ENCODE measurements around the gene DPCD. TPM values are rescaled to one million over a fixed set of nuclear protein-coding genes. Genes with fewer than 3 reads are reported as not detected.

DPCD gene
- total RNA-seq, 4 donors from 2014 or later: 13.8 to 24.2 (median 18.1) TPM

DNA sequence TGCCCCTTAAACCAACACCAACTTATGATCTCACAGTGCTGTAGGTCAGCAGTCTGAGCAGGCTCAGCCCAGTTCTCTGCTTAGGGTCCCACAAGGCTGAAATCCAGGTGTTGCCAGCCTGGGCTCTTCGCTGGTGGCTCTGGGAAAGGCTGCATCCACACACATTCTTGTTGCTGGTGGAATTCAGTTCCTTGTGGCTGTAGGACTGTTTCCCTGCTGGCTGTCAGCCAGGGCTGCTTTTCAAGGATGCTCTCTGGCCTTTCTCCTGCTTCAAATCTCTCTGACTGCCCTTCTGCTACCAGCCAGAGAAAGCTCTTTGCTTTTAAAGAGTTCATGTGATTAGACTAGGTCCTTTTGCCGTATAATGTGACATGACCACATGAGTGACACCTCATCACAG is 15.3 kb upstream of the DPCD start:
- Histone ChIP-seq H3K27me3 (peaks cover 0 to 32% (median 21%) of the 10 kb centered on the region in 4 donors), H3K4me3 (no peak overlapping the region), H3K9me3 (peaks cover 0 to 14% (median 11%) of the 10 kb centered on the region in 4 donors), H3K36me3 (peaks cover 0 to 18% (median 6%) of the 10 kb centered on the region in 4 donors), H3K27ac (replicated peaks in 1 of 4) (no peak overlapping the region), H3K4me1 (peaks cover 16 to 22% (median 20%) of the 10 kb centered on the region in 4 donors)
- no peak for DNase-seq (ENCODE audit: extremely low spot score)
- TF ChIP-seq POLR2A (IDR thresholded peaks at IDR 0.05; ENCODE audit: low read depth) (no peak), EP300 (IDR thresholded peaks at IDR 0.05) (no peak)
- TF ChIP-seq, protein P1, sequence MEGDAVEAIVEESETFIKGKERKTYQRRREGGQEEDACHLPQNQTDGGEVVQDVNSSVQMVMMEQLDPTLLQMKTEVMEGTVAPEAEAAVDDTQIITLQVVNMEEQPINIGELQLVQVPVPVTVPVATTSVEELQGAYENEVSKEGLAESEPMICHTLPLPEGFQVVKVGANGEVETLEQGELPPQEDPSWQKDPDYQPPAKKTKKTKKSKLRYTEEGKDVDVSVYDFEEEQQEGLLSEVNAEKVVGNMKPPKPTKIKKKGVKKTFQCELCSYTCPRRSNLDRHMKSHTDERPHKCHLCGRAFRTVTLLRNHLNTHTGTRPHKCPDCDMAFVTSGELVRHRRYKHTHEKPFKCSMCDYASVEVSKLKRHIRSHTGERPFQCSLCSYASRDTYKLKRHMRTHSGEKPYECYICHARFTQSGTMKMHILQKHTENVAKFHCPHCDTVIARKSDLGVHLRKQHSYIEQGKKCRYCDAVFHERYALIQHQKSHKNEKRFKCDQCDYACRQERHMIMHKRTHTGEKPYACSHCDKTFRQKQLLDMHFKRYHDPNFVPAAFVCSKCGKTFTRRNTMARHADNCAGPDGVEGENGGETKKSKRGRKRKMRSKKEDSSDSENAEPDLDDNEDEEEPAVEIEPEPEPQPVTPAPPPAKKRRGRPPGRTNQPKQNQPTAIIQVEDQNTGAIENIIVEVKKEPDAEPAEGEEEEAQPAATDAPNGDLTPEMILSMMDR (IDR thresholded peaks at IDR 0.05): no peak
- 100% methylated on average over 2 of the region's 2 CpGs for WGBS
- intact Hi-C loops (cut with DNase I): no loop called here

DNA sequence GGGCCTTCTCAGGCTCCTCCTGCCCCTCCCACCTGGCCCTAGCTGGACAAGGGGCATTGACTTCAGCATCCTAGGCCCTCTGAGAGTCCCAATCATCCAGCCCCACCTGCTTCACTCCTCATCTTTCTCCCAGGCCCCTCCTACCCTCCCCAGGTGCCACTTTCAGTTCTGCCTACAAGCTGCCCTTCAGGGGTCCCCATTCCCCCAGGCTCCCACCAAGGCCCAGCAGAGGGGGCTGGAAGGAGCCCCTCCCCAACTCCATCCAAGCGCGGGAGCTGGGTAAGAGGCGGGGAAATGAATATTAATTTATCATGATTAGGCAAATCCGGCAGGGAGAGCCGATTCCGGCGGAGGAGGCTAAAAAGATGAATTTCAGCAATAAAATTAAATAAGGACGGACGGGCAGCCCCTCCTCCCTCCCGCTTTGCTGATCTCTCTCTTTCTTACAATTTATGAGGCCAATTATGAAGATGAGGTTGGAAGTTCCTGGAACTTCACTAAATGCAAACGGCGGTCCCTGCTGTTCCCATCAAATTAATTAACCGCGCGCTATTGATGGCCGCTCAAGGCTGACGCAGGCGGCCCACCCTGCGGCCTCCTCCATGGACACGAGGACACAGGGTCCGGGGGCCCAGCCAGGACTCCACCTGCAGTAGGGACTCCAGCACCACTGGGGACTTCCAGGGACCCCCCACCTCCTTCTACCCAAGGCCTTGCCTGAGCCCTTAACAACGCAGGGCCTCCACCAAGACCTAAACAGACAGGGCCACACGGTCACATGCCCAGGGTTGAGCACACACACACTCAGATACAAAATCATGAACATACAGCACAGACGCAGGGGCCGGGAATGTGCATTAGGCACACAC is 14.0 kb upstream of the DPCD start:
- peaks cover 16 to 22% (median 20%) of the 10 kb centered on the region in 4 donors for H3K4me1 ChIP-seq
- DNase-seq (ENCODE audit: extremely low spot score): no peak
- WGBS: 87% methylated on average over 21 of the region's 25 CpGs
- H3K27me3 ChIP-seq: peaks cover 0 to 19% (median 11%) of the 10 kb centered on the region in 4 donors
- H3K36me3 ChIP-seq: peaks cover 10 to 32% (median 18%) of the 10 kb centered on the region in 4 donors
- intact Hi-C loops (cut with DNase I): no loop called here
- TF ChIP-seq POLR2A (IDR thresholded peaks at IDR 0.05; ENCODE audit: low read depth) (no peak), EP300 (IDR thresholded peaks at IDR 0.05) (no peak), POLR2AphosphoS5 (IDR thresholded peaks at IDR 0.05) (no peak)
- TF ChIP-seq, protein P1 (IDR thresholded peaks at IDR 0.05): no peak
- H3K27ac ChIP-seq (replicated peaks in 1 of 4): no peak overlapping the region
- H3K9me3 ChIP-seq: peaks cover 0 to 14% (median 11%) of the 10 kb centered on the region in 4 donors
- H3K4me3 ChIP-seq: no peak overlapping the region

DNA sequence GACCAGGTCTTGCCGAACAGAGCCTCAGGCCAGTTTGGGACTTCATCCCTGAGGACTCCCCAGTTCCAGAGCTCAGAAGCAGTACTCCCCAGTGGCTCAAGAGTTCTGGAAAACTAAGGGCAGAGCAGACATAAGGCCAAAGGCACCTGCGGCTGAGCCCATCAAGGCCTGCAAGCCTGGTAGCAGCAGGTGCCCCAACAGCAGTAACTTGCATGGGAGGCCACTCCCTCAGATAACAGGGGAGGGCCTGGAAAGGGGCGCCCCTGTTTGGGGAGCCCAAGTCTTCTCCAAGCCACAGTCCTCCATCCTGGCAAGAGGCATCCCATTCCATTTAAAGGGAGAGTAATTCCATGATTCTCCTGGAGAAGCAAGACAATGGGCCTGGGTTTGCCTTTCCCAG is 13.0 kb upstream of the DPCD start:
- TF ChIP-seq POLR2AphosphoS5 (IDR thresholded peaks at IDR 0.05): no peak
- TF ChIP-seq POLR2A (IDR thresholded peaks at IDR 0.05; ENCODE audit: low read depth): no peak
- TF ChIP-seq EP300 (IDR thresholded peaks at IDR 0.05): no peak
- TF ChIP-seq, protein P1 (IDR thresholded peaks at IDR 0.05): no peak
- Histone ChIP-seq H3K27ac (replicated peaks in 1 of 4) (no peak overlapping the region), H3K4me3 (no peak overlapping the region), H3K36me3 (peaks cover 20 to 41% (median 28%) of the 10 kb centered on the region in 4 donors), H3K9me3 (peaks cover 0 to 14% (median 11%) of the 10 kb centered on the region in 4 donors), H3K27me3 (peaks cover 0 to 9% (median under 1%) of the 10 kb centered on the region in 4 donors), H3K4me1 (peaks cover 8 to 12% (median 10%) of the 10 kb centered on the region in 4 donors)
- WGBS: 82% methylated on average over 3 of the region's 3 CpGs
- DNase-seq (ENCODE audit: extremely low spot score): no peak
- intact Hi-C loops (cut with DNase I): no loop called here

DNA sequence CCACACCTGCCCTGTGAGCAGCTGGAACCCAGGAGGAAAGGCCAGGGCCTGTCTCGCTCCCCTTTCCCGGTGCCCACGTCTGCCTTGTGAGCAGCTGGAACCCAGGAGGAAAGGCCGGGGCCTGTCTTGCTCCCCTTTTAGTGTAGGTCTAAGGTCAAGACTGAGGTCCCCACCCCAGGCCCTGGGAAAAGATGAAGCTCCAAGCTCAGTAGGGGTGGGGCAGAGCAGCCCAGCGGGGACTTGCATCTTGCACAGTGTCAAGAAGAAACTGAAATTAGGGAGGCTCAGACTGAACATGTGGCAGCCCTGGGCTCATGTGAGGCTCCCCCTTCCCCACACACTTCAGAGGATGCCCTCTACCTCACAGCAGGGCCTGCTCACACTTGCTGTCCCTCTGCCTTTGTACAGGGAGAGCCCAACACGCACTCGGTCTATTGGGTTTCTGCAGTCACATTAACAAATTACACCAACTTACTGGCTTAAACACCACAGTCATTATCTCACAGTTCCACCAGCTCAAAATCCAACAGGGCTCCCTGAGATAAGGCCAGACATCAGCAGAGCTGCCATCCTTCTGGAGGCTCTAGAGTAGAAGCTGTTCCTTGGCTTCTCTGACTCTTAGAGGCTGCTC is 12.4 kb upstream of the DPCD start:
- intact Hi-C loops (cut with DNase I): no loop called here
- WGBS: 85% methylated on average over 5 of the region's 7 CpGs
- Histone ChIP-seq H3K27ac (replicated peaks in 1 of 4) (no peak overlapping the region), H3K27me3 (peaks cover 0 to 5% (median 0%) of the 10 kb centered on the region in 4 donors), H3K4me1 (peaks cover 3 to 6% (median 4%) of the 10 kb centered on the region in 4 donors), H3K9me3 (peaks cover 0 to 14% (median 11%) of the 10 kb centered on the region in 4 donors), H3K36me3 (peaks cover 24 to 48% (median 34%) of the 10 kb centered on the region in 4 donors), H3K4me3 (no peak overlapping the region)
- no peak for DNase-seq (ENCODE audit: extremely low spot score)
- TF ChIP-seq POLR2A (IDR thresholded peaks at IDR 0.05; ENCODE audit: low read depth) (no peak), EP300 (IDR thresholded peaks at IDR 0.05) (no peak), POLR2AphosphoS5 (IDR thresholded peaks at IDR 0.05) (no peak)
- TF ChIP-seq, protein P1 (IDR thresholded peaks at IDR 0.05): no peak
